Naive thymus-derived CD4-positive, alpha-beta T cell (primary cell): ENCODE data around the gene RACK1. TPM values are rescaled to one million over a fixed set of nuclear protein-coding genes. Genes with fewer than 3 reads are reported as not detected.
A peak's percentile ranks its signal among the peaks of the same experiment; 100 is the strongest.

ENCODE experiments used
- ATAC-seq: fragments of 150-1000 bp; cut with Tn5 transposase; 2 replicates; pipeline ENCODE4 v1.10.0; 2021; ENCODE audit warnings: mild to moderate bottlenecking, moderate library complexity
- CTCF ChIA-PET: fragments of 350-600 bp; sonication (Branson Sonifier 250); formaldehyde crosslinking; loops from one replicate; lab custom pipeline; 2021; ENCODE audit warnings: antibody characterized with exemption; lab: Charles Lee
- POLR2A ChIA-PET: fragments of 350-600 bp; sonication (Branson Sonifier 250); formaldehyde crosslinking; loops from one replicate; lab custom pipeline; 2021; ENCODE audit warnings: antibody characterized with exemption, inconsistent platforms; lab: Charles Lee
- DNase-seq, 9 donors: peaks; one replicate each; pipeline versions ENCODE4 v3.0.0 to v3.0.0-alpha.2; 2020 to 2022; ENCODE audit warnings: mixed read lengths in 1 of 9
- H3K27ac ChIP-seq: one replicate; pipeline ENCODE4 v1.7.0; 2013; ENCODE audit warnings: mild to moderate bottlenecking, low read depth, low read length, moderate library complexity
- H3K27me3 ChIP-seq, 2 donors: one replicate each; pipeline ENCODE4 v1.7.0; 2013; ENCODE audit warnings: low read length in 2 of 2, mild to moderate bottlenecking in 2 of 2, moderate library complexity in 2 of 2; ENCODE audit not compliant: control insufficient read depth in 2 of 2, insufficient read depth in 2 of 2
- H3K36me3 ChIP-seq, 3 experiments: 1 replicate in 2 of 3; 2 replicates in 1 of 3; pipeline ENCODE4 v1.7.0; 2013; ENCODE audit warnings: low read length in 3 of 3, mild to moderate bottlenecking in 3 of 3, moderate library complexity in 1 of 3; ENCODE audit not compliant: insufficient read depth in 3 of 3, control insufficient read depth in 2 of 3
- H3K4me1 ChIP-seq, 2 donors: one replicate each; pipeline ENCODE4 v1.7.0; 2013; ENCODE audit warnings: low read length in 2 of 2, mild to moderate bottlenecking in 2 of 2, moderate library complexity in 1 of 2; ENCODE audit not compliant: control insufficient read depth in 2 of 2, insufficient read depth in 2 of 2
- H3K4me3 ChIP-seq: 2 replicates; pipeline ENCODE4 v1.7.0; 2013; ENCODE audit warnings: mild to moderate bottlenecking, low read length
- H3K9me3 ChIP-seq, 3 experiments: 1 replicate in 2 of 3; 2 replicates in 1 of 3; pipeline ENCODE4 v1.7.0; 2013; ENCODE audit warnings: low read length in 3 of 3; ENCODE audit not compliant: control insufficient read depth in 2 of 3
- H3K27ac Mint-ChIP-seq, 9 donors: one replicate each; pipeline ENCODE4 v1.8.0; 2020 to 2022; ENCODE audit warnings: mixed read lengths in 9 of 9, mild to moderate bottlenecking in 8 of 9, moderate library complexity in 5 of 9, inconsistent platforms in 2 of 9
- H3K27me3 Mint-ChIP-seq, 5 donors: one replicate each; pipeline ENCODE4 v1.8.0; 2021 to 2022; ENCODE audit warnings: mixed read lengths in 5 of 5, mild to moderate bottlenecking in 1 of 5
- H3K36me3 Mint-ChIP-seq, 5 donors: one replicate each; pipeline ENCODE4 v1.8.0; 2020 to 2022; ENCODE audit warnings: mixed read lengths in 5 of 5, mild to moderate bottlenecking in 3 of 5, inconsistent platforms in 1 of 5
- H3K4me1 Mint-ChIP-seq, 7 donors: one replicate each; pipeline ENCODE4 v1.8.0; 2020 to 2022; ENCODE audit warnings: mixed read lengths in 7 of 7, mild to moderate bottlenecking in 3 of 7, inconsistent platforms in 1 of 7
- H3K4me3 Mint-ChIP-seq, 10 donors: one replicate each; pipeline ENCODE4 v1.8.0; 2020 to 2022; ENCODE audit warnings: mild to moderate bottlenecking in 10 of 10, mixed read lengths in 10 of 10, moderate library complexity in 6 of 10, inconsistent platforms in 2 of 10
- H3K9me3 Mint-ChIP-seq, 11 donors: one replicate each; pipeline ENCODE4 v1.8.0; 2020 to 2022; ENCODE audit warnings: mixed read lengths in 11 of 11, mild to moderate bottlenecking in 4 of 11, inconsistent platforms in 1 of 11, moderate library complexity in 1 of 11
- intact Hi-C, 2 donors: fragments of 100-400 bp; cut with micrococcal nuclease; formaldehyde crosslinking; loops; one replicate each; pipeline ENCODE4 v1.15.1; 2023
- polyA plus RNA-seq, 2 donors: library from polyadenylated mRNA; unstranded; fragments of 300-500 nt; fragmentation: Illumina TruSeq; gene quantifications; one replicate each; pipeline ENCODE4 v1.2.3, GENCODE V29; 2021
- total RNA-seq, 6 experiments: library from RNA in 5 of 6; stranded (reverse) in 5 of 6; gene quantifications; 1 replicate in 5 of 6; 2 replicates in 1 of 6; pipeline ENCODE4 v1.2.3 and lab custom pipeline; 2021 to 2026

Gene RACK1
- total and polyA plus RNA-seq, 7 experiments from 2014 or later: 1,703 to 2,829 (median 2,491) TPM

DNA sequence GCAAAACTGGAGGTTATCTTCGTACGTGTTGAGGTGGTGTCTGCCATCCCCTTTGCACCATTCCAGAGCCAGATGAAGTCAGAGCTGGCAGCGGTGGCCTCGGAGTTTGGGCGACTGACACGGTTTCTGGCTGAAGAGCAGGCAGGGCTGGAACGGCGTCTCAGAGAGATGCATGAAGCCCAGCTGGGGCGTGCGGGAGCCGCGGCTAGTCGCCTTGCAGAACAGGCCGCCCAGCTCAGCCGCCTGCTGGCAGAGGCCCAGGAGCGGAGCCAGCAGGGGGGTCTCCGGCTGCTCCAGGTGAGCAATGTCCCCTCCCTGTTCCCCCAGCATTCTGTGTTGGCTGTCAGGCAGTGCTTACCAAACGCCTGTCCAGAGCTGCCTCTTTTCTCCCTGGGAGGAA lies 11.1 kb downstream of the RACK1 start:
- ATAC-seq: no peak
- H3K27ac ChIP-seq: no peak overlapping the region
- Mint-ChIP-seq H3K36me3 (peaks cover 0 to 58% (median 39%) of the 10 kb centered on the region in 5 donors), H3K4me1 (peaks cover 16 to 36% (median 24%) of the 10 kb centered on the region in 7 donors), H3K27ac (peak overlapping the region in 3 of 9 donors; percentile 54 to 77 (median 68)), H3K27me3 (no peaks in the 10 kb centered on the region), H3K9me3 (no peaks in the 10 kb centered on the region), H3K4me3 (no peak overlapping the region)
- H3K36me3 ChIP-seq: peaks cover 17 to 80% (median 22%) of the 10 kb centered on the region in 3 experiments
- H3K9me3 ChIP-seq: no peaks in the 10 kb centered on the region
- no peaks in the 10 kb centered on the region for H3K27me3 ChIP-seq
- H3K4me1 ChIP-seq: peaks cover 0 to 5% of the 10 kb centered on the region in 2 donors
- intact Hi-C loops: no loop called here
- no peak overlapping the region for H3K4me3 ChIP-seq
- no peak for DNase-seq
- ChIA-PET POLR2A (interaction anchor here (0.6 to 14.6 kb wide), 6 partner anchors 10 to 36 kb away, joined by 3 to 241 read pairs (median 5); partner anchors contain the start of genes RACK1, TRIM41 and TRIM52), CTCF (interaction anchor here (0.9 kb wide), 1 partner anchor 18 kb away, joined by 3 read pairs; no protein-coding TSS in a partner anchor)

DNA sequence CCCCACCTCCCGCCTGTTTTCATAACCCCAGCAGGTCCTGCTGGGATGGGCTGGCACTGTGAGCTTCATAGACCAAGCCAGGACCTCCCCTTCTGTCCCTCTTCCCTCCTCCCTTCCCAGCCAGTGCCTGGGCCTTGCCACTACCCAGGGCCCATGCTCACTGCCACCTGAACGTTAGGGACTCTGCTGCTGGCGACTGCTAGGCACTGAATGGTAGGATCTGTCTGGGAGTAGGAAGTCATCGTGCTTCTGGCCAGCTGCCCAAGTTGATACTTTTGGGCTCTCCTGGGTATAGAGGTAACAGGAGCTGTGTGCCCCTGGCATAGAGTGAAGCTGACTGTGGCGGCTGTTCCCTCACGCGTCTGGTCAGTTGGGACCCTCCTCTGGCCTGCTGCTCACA lies 12.3 kb downstream of the RACK1 start:
- Mint-ChIP-seq H3K36me3 (peaks cover 0 to 46% (median 29%) of the 10 kb centered on the region in 5 donors), H3K4me1 (peaks cover 16 to 43% (median 26%) of the 10 kb centered on the region in 7 donors), H3K27me3 (no peaks in the 10 kb centered on the region), H3K9me3 (no peaks in the 10 kb centered on the region), H3K4me3 (no peak overlapping the region), H3K27ac (peak overlapping the region in 7 of 9 donors; percentile 10 to 77 (median 68))
- Histone ChIP-seq H3K4me3 (no peak overlapping the region), H3K36me3 (peaks cover 7 to 70% (median 10%) of the 10 kb centered on the region in 3 experiments), H3K27me3 (no peaks in the 10 kb centered on the region), H3K27ac (peak overlapping the region; percentile 24), H3K4me1 (peaks cover 0 to 5% of the 10 kb centered on the region in 2 donors), H3K9me3 (no peaks in the 10 kb centered on the region)
- ATAC-seq (no peak), DNase-seq (no peak)
- intact Hi-C loops: no loop called here
- CTCF ChIA-PET: no interaction called here
- POLR2A ChIA-PET: interaction anchor here (0.9 to 14.6 kb wide), 7 partner anchors 9 to 40 kb away, joined by 3 to 241 read pairs (median 3); partner anchors contain the start of genes RACK1, TRIM41 and TRIM7

DNA sequence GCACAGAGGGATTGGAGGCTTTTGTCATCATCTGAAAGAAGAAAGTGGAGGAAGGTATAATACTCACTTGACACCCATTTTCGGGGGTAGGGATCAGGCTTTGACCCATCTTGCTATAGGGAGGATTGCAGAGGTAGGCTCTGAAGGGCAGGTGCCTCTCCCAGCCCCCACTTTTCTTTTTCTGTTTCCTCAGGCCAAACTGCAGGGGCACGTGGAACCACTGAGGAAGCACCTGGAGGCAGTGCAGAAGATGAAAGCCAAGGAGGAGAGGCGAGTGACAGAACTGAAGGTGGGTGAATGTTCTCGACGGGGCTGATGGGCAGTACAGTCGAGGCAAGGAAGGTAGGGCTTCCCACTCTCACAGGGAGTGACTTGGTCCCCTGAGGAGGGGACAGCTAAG lies 13.2 kb downstream of the RACK1 start:
- Mint-ChIP-seq H3K27ac (peak overlapping the region; percentile 51 to 89 (median 72)), H3K36me3 (peaks cover 0 to 37% (median 20%) of the 10 kb centered on the region in 5 donors), H3K4me1 (peaks cover 20 to 52% (median 33%) of the 10 kb centered on the region in 7 donors), H3K27me3 (no peaks in the 10 kb centered on the region), H3K9me3 (no peaks in the 10 kb centered on the region), H3K4me3 (peak overlapping the region in 1 of 10 donors; percentile 51)
- intact Hi-C loops: loop anchor here in 1 of 2 donors (1.0 kb wide), 1 partner anchor 9 kb away; no protein-coding TSS in a partner anchor
- Histone ChIP-seq H3K27ac (peak overlapping the region; percentile 44), H3K9me3 (no peaks in the 10 kb centered on the region), H3K4me1 (peaks cover 0 to 11% of the 10 kb centered on the region in 2 donors), H3K36me3 (peaks cover 0 to 61% (median 1%) of the 10 kb centered on the region in 3 experiments), H3K27me3 (no peaks in the 10 kb centered on the region), H3K4me3 (no peak overlapping the region)
- CTCF ChIA-PET: no interaction called here
- no peak for ATAC-seq
- POLR2A ChIA-PET: interaction anchor here (1.3 to 14.6 kb wide), 6 partner anchors 8 to 39 kb away, joined by 3 to 241 read pairs (median 4); partner anchors contain the start of genes RACK1 and TRIM41
- DNase-seq: no peak

DNA sequence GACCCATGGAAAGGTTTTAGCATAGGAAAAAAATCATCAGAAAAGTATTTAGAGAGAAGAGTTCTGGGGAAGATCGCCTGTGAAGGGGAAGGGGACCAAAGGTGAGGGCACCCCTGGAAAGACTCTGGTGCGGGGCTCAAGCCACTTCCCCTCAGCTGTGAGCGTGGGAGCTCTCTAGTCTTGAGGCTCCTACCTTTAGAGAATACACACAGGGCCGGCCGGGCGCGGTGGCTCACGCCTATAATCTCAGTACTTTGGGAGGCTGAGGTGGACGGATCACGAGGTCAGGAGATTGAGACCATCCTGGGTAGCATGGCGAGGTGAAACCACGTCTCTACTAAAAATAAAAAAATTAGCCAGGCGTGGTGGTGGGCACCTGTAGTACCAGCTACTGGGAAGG lies 13.7 kb downstream of the RACK1 start:
- ATAC-seq (no peak), DNase-seq (no peak)
- ChIA-PET CTCF (no interaction called here), POLR2A (interaction anchor here (1.4 to 14.6 kb wide), 2 partner anchors 13 to 22 kb away, joined by 3 to 241 read pairs; partner anchors contain the start of gene RACK1)
- Histone ChIP-seq H3K27ac (peak overlapping the region; percentile 6), H3K36me3 (peaks cover 0 to 55% (median 0%) of the 10 kb centered on the region in 3 experiments), H3K27me3 (no peaks in the 10 kb centered on the region), H3K4me3 (no peak overlapping the region), H3K9me3 (no peaks in the 10 kb centered on the region), H3K4me1 (peaks cover 3 to 16% of the 10 kb centered on the region in 2 donors)
- intact Hi-C loops: loop anchor here in 1 of 2 donors (1.0 to 10.0 kb wide), 2 partner anchors 9 to 365 kb away; partner anchors contain the start of gene ZFP62
- H3K27me3 Mint-ChIP-seq: no peaks in the 10 kb centered on the region
- H3K9me3 Mint-ChIP-seq: no peaks in the 10 kb centered on the region
- peak overlapping the region in 8 of 9 donors; percentile 45 to 89 (median 70) for H3K27ac Mint-ChIP-seq
- peaks cover 20 to 57% (median 37%) of the 10 kb centered on the region in 7 donors for H3K4me1 Mint-ChIP-seq
- peak overlapping the region in 4 of 10 donors; percentile 38 to 60 (median 47) for H3K4me3 Mint-ChIP-seq
- H3K36me3 Mint-ChIP-seq: peaks cover 0 to 32% (median 16%) of the 10 kb centered on the region in 5 donors

DNA sequence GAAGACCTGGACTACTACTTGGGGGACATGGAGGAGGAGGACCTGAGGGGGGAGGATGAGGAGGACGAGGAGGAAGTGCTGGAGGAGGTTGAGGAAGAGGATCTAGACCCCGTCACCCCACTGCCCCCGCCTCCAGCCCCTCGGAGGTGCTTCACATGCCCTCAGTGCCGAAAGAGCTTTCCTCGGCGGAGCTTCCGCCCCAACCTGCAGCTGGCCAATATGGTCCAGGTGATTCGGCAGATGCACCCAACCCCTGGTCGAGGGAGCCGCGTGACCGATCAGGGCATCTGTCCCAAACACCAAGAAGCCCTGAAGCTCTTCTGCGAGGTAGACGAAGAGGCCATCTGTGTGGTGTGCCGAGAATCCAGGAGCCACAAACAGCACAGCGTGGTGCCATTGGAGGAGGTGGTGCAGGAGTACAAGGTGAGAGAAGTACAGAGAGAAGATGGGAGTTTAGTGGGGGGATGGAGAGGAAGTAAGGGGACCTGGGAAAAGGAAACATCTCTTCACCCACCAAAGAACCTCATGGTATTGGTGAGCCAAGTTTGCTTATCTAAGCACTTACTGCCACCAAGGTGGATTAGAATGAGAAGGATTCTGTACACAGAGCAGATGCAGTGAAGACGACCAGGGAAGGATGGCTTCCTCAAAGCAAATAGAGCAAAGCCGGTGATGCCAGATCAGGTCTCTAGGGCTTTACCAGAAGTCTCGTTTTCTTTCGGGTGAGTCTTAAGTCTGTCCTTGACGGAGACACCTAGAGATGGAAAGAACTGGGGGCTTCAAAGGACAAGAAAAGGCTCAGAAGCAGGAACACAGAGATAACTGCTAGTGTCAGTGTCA lies 19.1 kb downstream of the RACK1 start:
- intact Hi-C loops: loop anchor here in 1 of 2 donors (10.0 kb wide), 1 partner anchor 360 kb away; the partner anchor contains the start of gene ZFP62
- CTCF ChIA-PET: interaction anchor here (0.6 to 1.9 kb wide), 3 partner anchors 19 to 37 kb away, joined by 3 to 9 read pairs (median 4); partner anchors contain the start of gene RACK1
- H3K9me3 ChIP-seq: no peaks in the 10 kb centered on the region
- ATAC-seq (no peak), DNase-seq (peak in 3 of 9 donors; percentile 46 to 58 (median 46))
- Mint-ChIP-seq H3K27me3 (peaks cover 0 to 9% (median 0%) of the 10 kb centered on the region in 5 donors), H3K9me3 (peaks cover 0 to 28% (median 0%) of the 10 kb centered on the region in 11 donors), H3K27ac (peak overlapping the region; percentile 98 to 100 (median 100)), H3K4me3 (peak overlapping the region; percentile 89 to 100 (median 98)), H3K36me3 (peaks cover 0 to 19% (median 6%) of the 10 kb centered on the region in 5 donors), H3K4me1 (peaks cover 18 to 70% (median 57%) of the 10 kb centered on the region in 7 donors)
- POLR2A ChIA-PET: interaction anchor here (0.8 to 14.6 kb wide), 10 partner anchors 10 to 52 kb away, joined by 3 to 241 read pairs (median 50); partner anchors contain the start of genes RACK1, TRIM52 and TRIM7
- H3K27ac ChIP-seq: peak overlapping the region; percentile 95
- no peaks in the 10 kb centered on the region for H3K27me3 ChIP-seq
- peaks cover 0 to 18% (median 0%) of the 10 kb centered on the region in 3 experiments for H3K36me3 ChIP-seq
- peaks cover 20 to 22% of the 10 kb centered on the region in 2 donors for H3K4me1 ChIP-seq
- peak overlapping the region; percentile 90 for H3K4me3 ChIP-seq
